Omental fat pad (tissue), 4 donors: ENCODE results near the gene BCAS4. TPM values are rescaled to one million over a fixed set of nuclear protein-coding genes. Genes with fewer than 3 reads are reported as not detected.
"Not testable (repeated sequence)": the region's sequence is repeated elsewhere in the genome, so short reads cannot be mapped to it uniquely, and the experiment has no call there.

ENCODE experiments used
- ATAC-seq: fragments of 150-250 bp; one replicate; pipeline ENCODE4 v1.9.1; 2016; ENCODE audit warnings: mild to moderate bottlenecking, moderate library complexity; ENCODE audit not compliant: low FRiP score
- DNase-seq: peaks from one replicate; pipeline ENCODE4 v3.0.0-alpha.2; 2019; ENCODE audit warnings: low spot score
- total RNA-seq, 4 donors: library from RNA; depleted of rRNA; stranded (reverse); fragments of >200 nt; gene quantifications; one replicate each; pipeline ENCODE4 v1.1.0, GENCODE V29; 2016
- TF ChIP-seq, protein P1 (sequence below), 3 donors: fragments of 450-650 bp; IDR thresholded peaks; one replicate each; pipeline ENCODE4 v1.5.1; 2016 to 2017; ENCODE audit warnings: antibody characterized with exemption in 3 of 3, mild to moderate bottlenecking in 3 of 3, moderate library complexity in 2 of 3

The BCAS4 gene
- total RNA-seq, 4 donors from 2014 or later: 1.4 to 6.5 (median 3.1) TPM

DNA sequence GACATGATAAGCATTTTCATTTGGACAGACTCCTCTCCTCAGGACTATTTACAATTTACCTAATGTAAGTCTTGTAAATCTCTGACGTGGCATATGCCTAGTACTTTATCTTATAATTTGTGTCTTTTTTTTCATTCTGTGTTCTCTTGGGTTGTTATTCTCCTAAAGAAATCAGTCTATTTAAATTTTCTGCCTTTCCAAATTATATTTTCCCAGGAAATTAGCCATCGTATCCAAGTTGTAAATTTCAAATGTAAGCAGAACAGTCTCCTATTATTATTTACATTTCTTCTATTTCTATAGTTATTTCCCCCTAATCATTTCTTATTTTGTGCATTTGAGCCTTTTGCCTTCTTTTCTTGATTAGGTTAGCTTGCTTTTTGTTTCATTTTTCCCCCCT lies 17.5 kb upstream of the BCAS4 start:
- no peak for ATAC-seq
- TF ChIP-seq, protein P1, sequence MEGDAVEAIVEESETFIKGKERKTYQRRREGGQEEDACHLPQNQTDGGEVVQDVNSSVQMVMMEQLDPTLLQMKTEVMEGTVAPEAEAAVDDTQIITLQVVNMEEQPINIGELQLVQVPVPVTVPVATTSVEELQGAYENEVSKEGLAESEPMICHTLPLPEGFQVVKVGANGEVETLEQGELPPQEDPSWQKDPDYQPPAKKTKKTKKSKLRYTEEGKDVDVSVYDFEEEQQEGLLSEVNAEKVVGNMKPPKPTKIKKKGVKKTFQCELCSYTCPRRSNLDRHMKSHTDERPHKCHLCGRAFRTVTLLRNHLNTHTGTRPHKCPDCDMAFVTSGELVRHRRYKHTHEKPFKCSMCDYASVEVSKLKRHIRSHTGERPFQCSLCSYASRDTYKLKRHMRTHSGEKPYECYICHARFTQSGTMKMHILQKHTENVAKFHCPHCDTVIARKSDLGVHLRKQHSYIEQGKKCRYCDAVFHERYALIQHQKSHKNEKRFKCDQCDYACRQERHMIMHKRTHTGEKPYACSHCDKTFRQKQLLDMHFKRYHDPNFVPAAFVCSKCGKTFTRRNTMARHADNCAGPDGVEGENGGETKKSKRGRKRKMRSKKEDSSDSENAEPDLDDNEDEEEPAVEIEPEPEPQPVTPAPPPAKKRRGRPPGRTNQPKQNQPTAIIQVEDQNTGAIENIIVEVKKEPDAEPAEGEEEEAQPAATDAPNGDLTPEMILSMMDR (IDR thresholded peaks at IDR 0.05): no peak
- DNase-seq: no peak

DNA sequence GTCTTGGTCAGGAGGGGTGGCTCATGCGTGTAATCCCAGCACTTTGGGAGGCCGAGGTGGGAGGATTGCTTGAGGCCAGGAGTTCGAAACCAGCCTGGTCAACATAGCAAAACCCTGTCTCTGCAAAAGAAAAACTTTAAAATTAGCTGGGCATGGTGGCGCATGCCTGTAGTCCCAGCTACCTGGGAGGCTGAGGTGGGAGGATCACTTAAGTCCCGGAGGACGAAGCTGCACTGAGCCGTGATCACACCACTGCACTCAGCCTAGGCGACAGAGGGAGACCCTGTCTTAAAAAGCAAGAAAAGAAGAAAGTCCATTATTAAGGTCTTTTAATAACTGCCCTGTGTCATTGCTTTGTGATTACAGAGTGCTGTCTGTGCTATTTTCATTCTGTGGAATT lies 15.9 kb upstream of the BCAS4 start:
- DNase-seq, ATAC-seq: not testable (repeated sequence)

DNA sequence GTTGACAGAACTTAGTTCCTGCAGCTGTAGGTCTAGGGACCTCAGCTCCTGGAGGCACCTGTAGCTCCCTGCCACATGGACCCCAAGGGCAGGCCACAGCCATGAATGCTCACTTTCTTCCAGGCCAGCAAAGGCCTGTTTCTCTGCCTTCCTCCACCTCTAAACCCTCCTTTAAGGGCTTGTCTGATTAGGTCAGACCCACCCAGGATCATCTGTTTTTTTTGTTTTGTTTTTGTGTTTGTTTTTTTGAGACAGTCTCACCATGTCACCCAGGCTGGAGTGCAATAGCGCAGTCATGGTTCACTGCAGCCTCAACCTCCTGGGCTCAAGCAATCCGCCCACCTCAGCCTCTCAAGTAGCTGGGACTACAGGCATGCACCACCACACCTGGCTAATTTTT lies 11.5 kb upstream of the BCAS4 start:
- ATAC-seq (no peak), DNase-seq (no peak)
- TF ChIP-seq, protein P1 (IDR thresholded peaks at IDR 0.05): no peak

DNA sequence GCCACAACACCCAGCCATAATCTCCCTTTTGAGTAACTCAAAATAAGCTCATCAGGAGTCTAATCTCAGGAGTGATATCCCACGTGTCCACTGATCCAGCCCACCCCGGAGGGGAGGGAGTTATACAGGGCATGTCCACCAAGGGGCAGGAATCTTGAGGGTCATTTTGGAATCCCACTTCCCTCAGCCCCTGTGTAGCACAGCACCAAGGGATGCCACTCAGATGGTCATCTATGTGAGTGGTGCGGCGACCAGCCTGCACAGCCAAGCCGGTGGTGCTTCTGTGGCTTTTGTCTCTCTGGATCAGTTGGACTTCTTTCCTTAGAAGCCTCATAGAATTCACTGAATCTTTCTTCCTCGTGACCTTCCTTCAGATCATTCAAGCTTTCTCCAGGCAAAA lies 11.0 kb upstream of the BCAS4 start:
- no peak for DNase-seq
- TF ChIP-seq, protein P1 (IDR thresholded peaks at IDR 0.05): no peak
- ATAC-seq: no peak

DNA sequence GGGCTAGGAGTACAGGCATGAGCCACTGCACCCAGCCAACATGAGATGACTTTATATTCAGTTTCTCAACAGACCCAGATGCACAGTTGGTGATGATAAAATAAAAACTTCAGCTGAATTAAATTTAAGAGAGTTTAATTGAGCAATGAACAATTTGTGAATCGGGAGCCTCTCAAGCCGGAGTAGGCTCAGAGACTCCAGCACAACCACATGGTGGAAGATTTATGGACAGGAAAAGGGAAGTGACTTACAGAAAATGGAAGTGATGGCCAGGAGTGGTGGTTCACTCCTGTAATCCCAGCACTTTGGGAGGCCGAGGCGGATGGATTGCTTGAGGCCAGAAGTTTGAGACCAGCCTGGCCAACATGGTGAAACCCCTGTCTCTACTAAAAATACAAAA lies 10.4 kb upstream of the BCAS4 start:
- DNase-seq (no peak), ATAC-seq (no peak)
- TF ChIP-seq, protein P1 (IDR thresholded peaks at IDR 0.05): no peak

DNA sequence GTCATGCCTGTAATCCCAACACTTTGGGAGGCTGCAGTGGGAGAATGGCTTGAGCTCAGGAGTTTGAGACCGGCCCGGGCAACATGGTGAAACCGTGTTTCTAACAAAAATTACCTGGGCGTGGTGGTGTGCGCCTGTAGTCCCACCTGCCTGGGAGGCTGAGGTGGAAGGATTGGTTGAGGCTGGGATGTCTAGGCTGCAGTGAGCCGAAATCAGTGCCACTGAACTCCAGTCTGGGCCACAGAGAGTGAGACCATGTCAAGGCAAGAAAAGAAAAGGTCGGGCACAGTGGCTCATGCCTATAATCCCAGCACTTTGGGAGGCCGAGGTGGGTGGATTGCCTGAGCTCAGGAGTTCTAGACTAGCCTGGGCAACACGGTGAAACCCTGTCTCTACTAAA lies 8.2 kb upstream of the BCAS4 start:
- TF ChIP-seq, protein P1 (IDR thresholded peaks at IDR 0.05): no peak
- no peak for DNase-seq
- ATAC-seq: no peak

DNA sequence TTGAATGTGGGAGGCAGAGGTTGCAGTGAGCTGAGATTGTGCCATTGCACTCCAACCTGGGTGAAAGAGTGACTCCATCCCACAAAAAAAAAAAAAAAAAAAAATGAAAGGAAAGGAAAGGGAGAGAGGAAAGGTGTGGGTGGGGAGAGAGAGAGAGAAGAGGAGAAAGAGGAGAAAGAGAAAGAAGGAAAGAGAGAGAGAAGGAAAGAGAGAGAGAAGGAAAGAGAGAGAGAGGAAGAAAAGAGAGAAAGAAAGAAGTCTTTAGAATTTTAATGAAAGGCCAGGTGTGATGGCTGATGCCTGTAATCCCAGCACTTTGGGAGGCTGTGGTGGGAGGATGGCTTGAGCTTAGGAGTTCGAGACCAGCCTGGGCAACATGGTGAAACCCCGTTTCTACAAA lies 7.7 kb upstream of the BCAS4 start:
- TF ChIP-seq, protein P1 (IDR thresholded peaks at IDR 0.05): no peak
- no peak for ATAC-seq
- DNase-seq: no peak
